Measurements from ENCODE around the gene MC2R.

Gene MC2R

DNA sequence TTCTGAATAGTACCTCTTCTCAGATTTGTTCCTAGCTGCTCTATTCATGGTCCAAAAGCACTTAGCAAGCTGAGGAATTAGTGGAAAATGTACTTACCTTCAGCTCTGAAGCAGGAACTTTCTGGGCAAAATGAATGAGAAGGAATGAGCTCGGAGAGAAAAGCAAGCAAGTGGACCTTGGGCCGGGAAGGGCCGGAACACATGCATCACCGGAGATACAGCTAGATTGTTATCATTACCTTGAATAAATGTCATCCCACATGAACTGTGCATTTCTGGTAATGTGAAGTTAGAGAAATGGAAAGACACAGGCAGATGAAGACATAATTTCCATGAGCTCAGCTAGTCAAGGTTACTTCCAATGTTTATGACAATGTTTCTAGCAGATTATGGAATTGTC, at the start of gene MC2R:
Gene MC2R, minus strand, starts transcription at position 146 of the 400 bp plus-strand sequence. CDS start 30,018 bp downstream, outside the sequence.
- in situ Hi-C loops (cut with MboI; ENCODE audit: low sequenced_read_pairs), result no loop called here

DNA sequence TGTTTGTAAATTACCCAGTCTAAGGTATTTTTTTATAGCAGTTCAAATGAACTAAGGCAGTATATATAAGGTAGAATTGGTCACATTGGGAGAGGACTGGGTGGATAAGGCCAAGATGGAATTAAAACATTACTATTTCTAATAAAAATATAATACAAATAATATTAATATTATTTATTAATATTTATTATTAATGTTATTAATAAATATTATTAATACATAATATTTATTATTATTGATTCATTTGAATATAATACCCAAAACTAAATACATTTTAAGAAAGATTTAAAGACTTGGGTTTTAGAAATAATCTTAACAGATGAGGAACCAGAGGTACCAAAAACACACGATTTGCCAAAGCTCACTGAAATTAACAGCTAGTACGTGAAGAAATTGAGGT, 30.5 kb upstream of the MC2R start:
- in situ Hi-C loops (cut with MboI; ENCODE audit: low sequenced_read_pairs), result no loop called here

DNA sequence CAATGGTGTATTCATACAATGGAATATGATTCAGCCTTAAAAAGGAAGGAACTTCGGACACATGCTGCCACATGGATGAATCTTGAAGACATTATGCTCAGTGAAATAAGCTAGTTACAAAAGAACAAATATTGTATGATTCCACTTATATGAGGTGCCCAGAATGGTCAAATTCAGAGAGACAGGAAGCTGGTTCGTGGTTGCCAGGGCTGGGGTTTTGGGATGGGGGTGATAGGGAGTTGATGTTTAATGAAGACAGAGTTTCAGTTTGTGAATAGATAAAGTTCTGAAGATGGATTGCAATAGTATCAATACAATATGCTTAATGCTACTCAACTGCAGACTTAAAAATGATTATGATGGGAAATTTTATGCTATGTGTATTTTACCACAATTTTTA, 28.0 kb upstream of the MC2R start:
- in situ Hi-C loops (cut with MboI; ENCODE audit: low sequenced_read_pairs), result no loop called here

DNA sequence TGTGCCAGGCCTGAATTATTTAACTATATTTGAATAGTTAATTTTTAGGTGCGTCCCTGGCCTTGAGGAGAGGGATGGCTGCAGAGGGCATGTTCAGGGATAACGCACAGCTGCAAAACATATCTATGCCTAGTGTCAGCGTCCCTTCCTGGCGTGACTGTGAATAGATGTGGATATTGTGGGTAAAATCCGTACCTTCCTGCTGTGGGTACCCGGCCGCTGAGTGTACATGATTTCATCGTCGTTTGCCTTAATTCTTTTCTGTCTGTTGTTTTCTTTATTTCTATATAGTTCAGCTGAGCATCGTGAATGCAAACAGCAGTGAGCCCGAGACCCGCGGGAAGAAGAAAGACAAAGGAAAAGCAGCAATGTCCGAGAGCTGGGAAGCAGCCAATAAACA, 25.0 kb upstream of the MC2R start:
- in situ Hi-C loops (cut with MboI; ENCODE audit: low sequenced_read_pairs), result no loop called here

GRCh38 chr18:13934676-13935075, 19.3 kb upstream of the MC2R start:
- in situ Hi-C loops (cut with MboI; ENCODE audit: low sequenced_read_pairs), result no loop called here

DNA sequence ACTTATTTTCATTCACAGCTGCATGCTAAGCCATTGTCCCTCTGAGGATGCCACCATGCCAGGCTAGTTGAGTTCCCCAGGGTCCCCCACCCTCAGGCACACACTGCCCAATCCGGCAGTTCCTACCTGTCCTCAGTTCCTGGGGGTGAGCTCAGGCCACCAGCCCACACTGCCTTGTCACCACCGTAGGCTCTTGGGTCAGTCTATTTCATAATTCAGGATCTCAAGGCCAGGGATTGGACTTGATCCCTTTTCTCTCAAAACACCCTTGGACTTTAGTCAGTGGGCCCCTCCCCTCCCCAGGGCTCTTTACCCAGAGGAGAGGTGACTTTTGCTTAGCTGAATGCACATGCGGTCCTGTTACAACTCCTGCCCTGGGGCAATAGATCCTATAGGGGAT, 18.7 kb upstream of the MC2R start:
- in situ Hi-C loops (cut with MboI; ENCODE audit: low sequenced_read_pairs), result no loop called here

- in situ Hi-C loops (cut with MboI; ENCODE audit: low sequenced_read_pairs), result no loop called here
Measured at GRCh38 chr18:13932285-13933025, 17.1 kb upstream of the MC2R start.

- in situ Hi-C loops (cut with MboI; ENCODE audit: low sequenced_read_pairs), result no loop called here
Measured at GRCh38 chr18:13930964-13931363, 15.6 kb upstream of the MC2R start.

- in situ Hi-C loops (cut with MboI; ENCODE audit: low sequenced_read_pairs), result no loop called here
Measured at GRCh38 chr18:13923221-13923620, 7.9 kb upstream of the MC2R start.

DNA sequence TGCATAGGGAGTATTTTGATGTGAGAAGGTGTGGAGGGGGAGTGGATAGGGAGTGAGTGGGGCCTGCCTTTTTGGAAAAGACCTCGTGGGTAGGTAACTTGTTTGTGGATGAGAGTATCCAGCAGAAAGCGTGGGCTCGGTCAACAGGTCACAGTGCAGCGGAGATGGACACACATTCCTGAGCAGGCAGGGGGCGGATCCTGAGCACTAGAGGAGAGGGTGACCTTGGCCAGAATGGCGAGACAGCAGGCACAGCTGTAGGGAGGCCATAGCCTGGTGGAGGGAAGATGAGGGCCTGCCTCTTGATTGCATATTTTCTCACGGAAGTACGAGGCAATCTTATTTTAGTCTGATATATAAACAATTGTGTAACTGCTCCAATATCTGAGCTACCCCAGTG, 3.6 kb upstream of the MC2R start:
- in situ Hi-C loops (cut with MboI; ENCODE audit: low sequenced_read_pairs), result no loop called here

GRCh38 chr18:13917401-13917800, 2.1 kb upstream of the MC2R start:
- in situ Hi-C loops (cut with MboI; ENCODE audit: low sequenced_read_pairs), result no loop called here

DNA sequence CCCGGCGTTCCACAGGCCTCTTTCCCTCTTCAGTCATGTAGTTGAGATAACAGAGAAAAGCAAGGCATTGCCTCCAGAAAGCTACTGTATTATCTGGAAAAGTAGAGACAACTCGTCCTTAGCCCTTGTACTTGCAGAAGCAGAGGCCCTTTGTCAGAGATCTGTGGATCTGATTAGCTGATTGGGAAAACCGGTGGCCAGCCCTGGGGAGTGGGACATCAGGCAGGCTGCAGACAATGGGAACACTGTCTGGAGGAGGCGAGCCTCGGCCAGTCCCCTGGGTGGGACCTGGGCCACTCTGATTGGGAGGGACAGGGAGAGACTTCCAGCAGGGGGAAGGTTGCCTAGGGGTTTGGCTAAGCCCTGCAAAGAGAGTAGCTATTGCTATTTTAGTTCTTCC, 1.2 kb upstream of the MC2R start:
- in situ Hi-C loops (cut with MboI; ENCODE audit: low sequenced_read_pairs), result no loop called here

GRCh38 chr18:13915995-13916431, 677 bp upstream of the MC2R start:
- in situ Hi-C loops (cut with MboI; ENCODE audit: low sequenced_read_pairs), result no loop called here

GRCh38 chr18:13914756-13915155, 580 bp downstream of the MC2R start:
- in situ Hi-C loops (cut with MboI; ENCODE audit: low sequenced_read_pairs), result no loop called here

- in situ Hi-C loops (cut with MboI; ENCODE audit: low sequenced_read_pairs), result no loop called here
Measured at GRCh38 chr18:13914170-13914569, 1.2 kb downstream of the MC2R start.

- in situ Hi-C loops (cut with MboI; ENCODE audit: low sequenced_read_pairs), result no loop called here
Measured at GRCh38 chr18:13913205-13913604, 2.1 kb downstream of the MC2R start.

DNA sequence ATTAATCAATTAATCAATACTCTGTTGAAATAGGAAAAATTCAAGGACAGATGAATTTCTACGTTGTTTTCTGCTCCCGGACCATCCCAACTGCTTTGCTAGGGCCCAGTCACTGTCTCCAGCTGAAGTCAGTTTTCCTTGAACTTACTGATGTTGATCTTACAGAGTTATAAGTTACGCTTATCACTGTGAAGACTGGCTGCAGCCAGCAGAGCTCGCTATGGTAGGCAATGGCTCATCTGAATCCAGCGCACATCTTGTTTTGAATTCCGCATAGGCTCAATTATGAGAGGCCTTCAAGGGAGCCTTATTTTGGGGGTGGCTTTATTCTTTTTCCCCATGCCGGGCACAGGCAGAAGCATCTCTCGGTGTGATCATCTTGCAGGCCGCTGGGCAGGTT, 2.7 kb downstream of the MC2R start:
- in situ Hi-C loops (cut with MboI; ENCODE audit: low sequenced_read_pairs), result no loop called here

GRCh38 chr18:13910986-13911385, 4.3 kb downstream of the MC2R start:
- in situ Hi-C loops (cut with MboI; ENCODE audit: low sequenced_read_pairs), result no loop called here

GRCh38 chr18:13910501-13910900, 4.8 kb downstream of the MC2R start:
- in situ Hi-C loops (cut with MboI; ENCODE audit: low sequenced_read_pairs), result no loop called here

DNA sequence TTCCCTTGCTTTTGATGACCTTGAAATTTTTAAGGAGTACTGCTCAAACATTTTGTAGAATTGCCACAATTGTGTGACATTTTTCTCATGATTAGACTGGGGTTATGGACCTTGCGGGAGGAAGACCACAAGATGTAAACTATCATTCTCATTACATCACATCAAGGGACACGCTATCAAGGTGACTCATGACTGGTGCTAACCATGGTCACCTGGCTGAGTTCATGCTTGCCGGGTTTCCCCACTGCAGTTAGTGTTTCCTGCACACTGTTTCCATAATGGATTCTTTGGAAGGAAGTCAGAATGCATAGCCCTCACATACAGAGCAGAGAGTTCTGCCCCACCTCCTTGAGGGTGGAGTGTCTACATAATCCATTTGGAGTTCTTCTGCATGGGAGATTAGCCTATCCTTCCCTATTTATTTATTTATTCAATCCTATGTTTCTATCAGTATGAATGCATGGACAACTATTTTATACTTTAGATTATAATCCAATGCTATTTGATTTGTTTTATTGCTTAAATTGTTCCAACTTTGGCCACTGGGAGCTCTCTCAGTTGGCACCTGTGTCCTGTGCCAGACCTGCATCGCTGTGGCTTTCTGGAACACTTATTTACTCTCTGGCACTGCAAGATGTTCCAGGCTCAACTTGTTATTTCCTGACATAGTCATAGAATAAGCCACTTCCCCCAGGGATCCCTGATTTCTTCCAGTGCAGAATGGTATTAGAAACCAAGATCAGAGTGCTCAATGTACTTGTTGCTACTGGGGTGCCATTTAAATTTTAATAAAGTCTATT, 6.0 kb downstream of the MC2R start:
- in situ Hi-C loops (cut with MboI; ENCODE audit: low sequenced_read_pairs), result no loop called here

DNA sequence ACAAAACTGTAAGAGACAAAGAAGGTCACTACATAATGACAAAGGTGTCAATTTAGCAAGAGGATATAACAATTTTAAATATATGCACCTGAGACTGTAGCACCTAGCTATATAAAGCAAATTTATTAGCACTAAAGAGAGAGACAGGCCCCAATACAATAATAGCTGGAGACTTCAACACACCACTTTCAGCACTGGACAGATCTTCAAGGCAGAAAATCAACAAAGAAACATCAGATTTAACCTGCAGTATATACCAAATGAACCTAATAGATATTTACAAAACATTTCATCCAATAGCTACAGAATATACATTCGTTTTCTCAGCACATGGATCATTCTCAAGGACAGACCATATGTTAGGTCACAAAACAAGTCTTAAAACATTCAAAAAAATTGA, 14.7 kb downstream of the MC2R start:
- in situ Hi-C loops (cut with MboI; ENCODE audit: low sequenced_read_pairs), result no loop called here

DNA sequence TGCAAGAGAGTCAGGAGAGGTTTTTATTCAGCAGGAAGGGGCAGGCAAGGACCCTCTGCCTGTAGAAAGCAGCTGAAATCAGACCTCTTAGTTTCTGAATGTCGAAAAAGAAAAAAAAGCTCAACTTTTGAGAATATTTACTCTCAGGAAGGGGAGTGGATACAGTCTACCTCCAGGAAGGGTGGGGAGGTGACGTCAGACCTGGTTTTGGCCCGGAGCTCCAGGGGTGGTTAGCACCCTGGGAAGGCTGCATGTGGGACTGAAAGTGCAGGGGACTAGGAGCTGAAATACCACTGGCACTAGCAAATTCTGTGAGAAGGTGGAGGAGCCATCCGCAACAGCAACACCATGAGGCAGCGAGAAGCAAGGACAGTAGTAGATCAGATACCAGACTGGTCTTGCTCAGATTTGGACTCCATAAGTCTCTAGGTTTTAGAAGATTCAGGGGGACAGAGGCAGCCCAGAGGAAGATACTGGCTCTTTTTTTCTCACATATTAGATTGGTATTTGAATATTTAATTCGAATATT, 19.8 kb downstream of the MC2R start:
- in situ Hi-C loops (cut with MboI; ENCODE audit: low sequenced_read_pairs), result no loop called here

Measured in HL-60/S4 treated with retinoic acid at 250 ng/mL for 4 days and 3 days (cell line).